Measurements from ENCODE around the gene REC8. TPM values are rescaled to one million over a fixed set of nuclear protein-coding genes. Genes with fewer than 3 reads are reported as not detected.

REC8 gene
- total and polyA plus RNA-seq, 2 of the 13 experiments (the other 11 are each of a cell fraction or from before 2014, with no cell fraction given), result 3.4 to 14.7 TPM

DNA sequence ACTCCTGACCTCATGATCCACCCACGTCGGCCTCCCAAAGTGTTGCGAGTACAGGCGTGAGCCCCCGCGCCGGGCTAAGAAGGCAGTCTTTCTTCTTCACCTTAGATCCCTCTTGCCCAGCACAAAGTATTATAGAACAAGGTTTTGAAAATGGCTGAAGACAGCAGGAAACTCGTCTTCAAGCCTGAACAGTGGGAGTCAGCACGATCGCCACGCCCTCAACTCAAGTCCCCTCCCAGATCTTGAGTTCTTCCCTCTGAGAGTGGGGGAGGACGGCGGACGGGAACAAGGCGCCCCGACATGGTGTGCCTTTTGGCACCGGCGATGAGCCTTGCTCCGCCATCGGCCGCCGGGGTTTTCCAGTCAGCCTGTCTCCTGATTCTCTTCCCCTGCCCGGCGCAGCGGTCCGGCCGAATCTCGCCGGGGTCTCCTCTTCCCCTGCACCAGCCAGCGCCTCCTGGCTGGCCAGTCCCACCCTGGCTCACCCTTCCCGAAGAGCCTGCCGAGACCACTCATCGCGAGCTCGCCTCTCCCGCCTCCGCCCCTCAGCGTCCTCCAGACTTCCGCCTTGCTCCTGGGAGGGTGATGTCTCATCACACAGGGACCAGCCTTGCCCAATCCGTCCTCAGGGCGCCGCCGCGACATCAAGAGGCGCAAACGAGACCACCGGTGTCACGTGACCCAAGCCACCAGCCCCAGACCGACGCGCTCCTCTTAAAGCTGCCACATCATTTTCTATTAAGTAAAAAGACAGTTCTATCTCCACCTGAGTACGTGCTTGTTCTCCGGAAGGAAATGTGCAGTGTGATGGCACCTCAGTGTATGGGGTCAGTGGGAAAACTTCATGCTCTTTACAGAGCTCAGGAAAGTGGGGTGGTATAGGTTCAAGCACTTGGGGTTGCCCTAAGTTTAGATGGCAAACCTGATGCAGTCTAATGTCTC, 41.3 kb downstream of the REC8 start, which contains the start of gene CHMP4A (continued):
- TF ChIP-seq ZNF446 (CRISPR knock-in tag; IDR thresholded peaks at IDR 0.05) (peak; percentile 66; the same call in 1 of the 2 replicates), SMYD3 (CRISPR knock-in tag; IDR thresholded peaks at IDR 0.05) (peak; percentile 96), ZNF550 (CRISPR knock-in tag; IDR thresholded peaks at IDR 0.05; ENCODE audit: borderline replicate concordance) (peak; percentile 90), HNRNPL (IDR thresholded peaks at IDR 0.05; ENCODE audit: low read depth, low read length) (peak; percentile 76), CHD4 (IDR thresholded peaks at IDR 0.05; ENCODE audit: borderline replicate concordance, low read length) (0 out of 2 replicates have a peak, but pooled peaks have one; percentile 20), TBX3 (IDR thresholded peaks at IDR 0.05; ENCODE audit: borderline replicate concordance) (0 out of 2 replicates have a peak, but pooled peaks have one; percentile 31), SP2 (CRISPR knock-in tag; IDR thresholded peaks at IDR 0.05) (peak; percentile 73), SSRP1 (CRISPR knock-in tag; IDR thresholded peaks at IDR 0.05) (peak; percentile 21; the same call in 1 of the 2 replicates), MAFF (IDR thresholded peaks at IDR 0.05; ENCODE audit: low read depth, low read length) (peak; percentile 32; the same call in 1 of the 2 replicates), SIN3A (IDR thresholded peaks at IDR 0.05; ENCODE audit: borderline replicate concordance, low read depth, low read length) (peak; percentile 98), HOXD1 (CRISPR knock-in tag; IDR thresholded peaks at IDR 0.05) (peak; percentile 87), ZFYVE20 (CRISPR knock-in tag; IDR thresholded peaks at IDR 0.05; ENCODE audit: borderline replicate concordance, low read depth) (peak; percentile 80; the same call in 1 of the 2 replicates), CAMTA2 (CRISPR knock-in tag; IDR thresholded peaks at IDR 0.05; ENCODE audit: borderline replicate concordance) (no peak; the same call in 1 of the 2 replicates), YEATS4 (CRISPR knock-in tag; IDR thresholded peaks at IDR 0.05; ENCODE audit: borderline replicate concordance) (peak; percentile 99), RFX5 (IDR thresholded peaks at IDR 0.05; ENCODE audit: low read depth, low read length) (peak; percentile 57), MED13 (CRISPR knock-in tag; IDR thresholded peaks at IDR 0.05) (peak; percentile 97), REXO4 (CRISPR knock-in tag; IDR thresholded peaks at IDR 0.05; ENCODE audit: borderline replicate concordance) (no peak), ARNTL (CRISPR knock-in tag; IDR thresholded peaks at IDR 0.05) (peak; percentile 93), STAG1 (CRISPR knock-in tag; IDR thresholded peaks at IDR 0.05) (peak; percentile 42; the same call in 1 of the 2 replicates)
- TF ChIP-seq, protein P1, sequence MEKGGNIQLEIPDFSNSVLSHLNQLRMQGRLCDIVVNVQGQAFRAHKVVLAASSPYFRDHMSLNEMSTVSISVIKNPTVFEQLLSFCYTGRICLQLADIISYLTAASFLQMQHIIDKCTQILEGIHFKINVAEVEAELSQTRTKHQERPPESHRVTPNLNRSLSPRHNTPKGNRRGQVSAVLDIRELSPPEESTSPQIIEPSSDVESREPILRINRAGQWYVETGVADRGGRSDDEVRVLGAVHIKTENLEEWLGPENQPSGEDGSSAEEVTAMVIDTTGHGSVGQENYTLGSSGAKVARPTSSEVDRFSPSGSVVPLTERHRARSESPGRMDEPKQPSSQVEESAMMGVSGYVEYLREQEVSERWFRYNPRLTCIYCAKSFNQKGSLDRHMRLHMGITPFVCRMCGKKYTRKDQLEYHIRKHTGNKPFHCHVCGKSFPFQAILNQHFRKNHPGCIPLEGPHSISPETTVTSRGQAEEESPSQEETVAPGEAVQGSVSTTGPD (CRISPR knock-in tag; IDR thresholded peaks at IDR 0.05), result peak; percentile 79; the same call in 1 of the 2 replicates
- TF ChIP-seq, protein P2, sequence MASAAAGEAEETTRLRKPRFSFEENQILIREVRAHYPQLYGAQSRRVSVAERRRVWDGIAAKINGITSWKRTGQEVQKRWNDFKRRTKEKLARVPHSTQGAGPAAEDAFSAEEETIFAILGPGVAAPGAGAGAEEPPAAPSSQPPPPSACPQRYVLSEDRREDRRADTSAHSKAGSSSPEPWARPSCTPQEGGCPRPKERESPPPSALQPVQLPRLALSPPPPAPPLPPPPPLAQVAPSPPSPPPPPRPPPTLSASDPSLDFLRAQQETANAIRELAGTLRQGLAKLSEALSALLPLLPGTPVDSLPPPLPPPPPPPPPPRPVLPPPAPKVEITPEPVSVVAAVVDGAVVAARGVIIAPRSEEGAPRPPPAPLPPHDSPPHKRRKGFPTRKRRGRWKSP (CRISPR knock-in tag; IDR thresholded peaks at IDR 0.05), result no peak
- TF ChIP-seq, protein P3, sequence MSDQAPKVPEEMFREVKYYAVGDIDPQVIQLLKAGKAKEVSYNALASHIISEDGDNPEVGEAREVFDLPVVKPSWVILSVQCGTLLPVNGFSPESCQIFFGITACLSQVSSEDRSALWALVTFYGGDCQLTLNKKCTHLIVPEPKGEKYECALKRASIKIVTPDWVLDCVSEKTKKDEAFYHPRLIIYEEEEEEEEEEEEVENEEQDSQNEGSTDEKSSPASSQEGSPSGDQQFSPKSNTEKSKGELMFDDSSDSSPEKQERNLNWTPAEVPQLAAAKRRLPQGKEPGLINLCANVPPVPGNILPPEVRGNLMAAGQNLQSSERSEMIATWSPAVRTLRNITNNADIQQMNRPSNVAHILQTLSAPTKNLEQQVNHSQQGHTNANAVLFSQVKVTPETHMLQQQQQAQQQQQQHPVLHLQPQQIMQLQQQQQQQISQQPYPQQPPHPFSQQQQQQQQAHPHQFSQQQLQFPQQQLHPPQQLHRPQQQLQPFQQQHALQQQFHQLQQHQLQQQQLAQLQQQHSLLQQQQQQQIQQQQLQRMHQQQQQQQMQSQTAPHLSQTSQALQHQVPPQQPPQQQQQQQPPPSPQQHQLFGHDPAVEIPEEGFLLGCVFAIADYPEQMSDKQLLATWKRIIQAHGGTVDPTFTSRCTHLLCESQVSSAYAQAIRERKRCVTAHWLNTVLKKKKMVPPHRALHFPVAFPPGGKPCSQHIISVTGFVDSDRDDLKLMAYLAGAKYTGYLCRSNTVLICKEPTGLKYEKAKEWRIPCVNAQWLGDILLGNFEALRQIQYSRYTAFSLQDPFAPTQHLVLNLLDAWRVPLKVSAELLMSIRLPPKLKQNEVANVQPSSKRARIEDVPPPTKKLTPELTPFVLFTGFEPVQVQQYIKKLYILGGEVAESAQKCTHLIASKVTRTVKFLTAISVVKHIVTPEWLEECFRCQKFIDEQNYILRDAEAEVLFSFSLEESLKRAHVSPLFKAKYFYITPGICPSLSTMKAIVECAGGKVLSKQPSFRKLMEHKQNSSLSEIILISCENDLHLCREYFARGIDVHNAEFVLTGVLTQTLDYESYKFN (CRISPR knock-in tag; conservative IDR thresholded peaks at IDR 0.05), result peak; percentile 60
- TF ChIP-seq, protein P4, sequence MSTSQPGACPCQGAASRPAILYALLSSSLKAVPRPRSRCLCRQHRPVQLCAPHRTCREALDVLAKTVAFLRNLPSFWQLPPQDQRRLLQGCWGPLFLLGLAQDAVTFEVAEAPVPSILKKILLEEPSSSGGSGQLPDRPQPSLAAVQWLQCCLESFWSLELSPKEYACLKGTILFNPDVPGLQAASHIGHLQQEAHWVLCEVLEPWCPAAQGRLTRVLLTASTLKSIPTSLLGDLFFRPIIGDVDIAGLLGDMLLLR (CRISPR knock-in tag; IDR thresholded peaks at IDR 0.05), result peak; percentile 83; the same call in 1 of the 2 replicates

Measured in HepG2 (cell line).